Measurements from ENCODE around the gene FAM20A. TPM values are rescaled to one million over a fixed set of nuclear protein-coding genes. Genes with fewer than 3 reads are reported as not detected.

The FAM20A gene
- total and polyA plus RNA-seq, 9 of the 15 experiments (the other 6 are each of a cell fraction or from before 2014, with no cell fraction given): 0.07 TPM; not detected in 8

DNA sequence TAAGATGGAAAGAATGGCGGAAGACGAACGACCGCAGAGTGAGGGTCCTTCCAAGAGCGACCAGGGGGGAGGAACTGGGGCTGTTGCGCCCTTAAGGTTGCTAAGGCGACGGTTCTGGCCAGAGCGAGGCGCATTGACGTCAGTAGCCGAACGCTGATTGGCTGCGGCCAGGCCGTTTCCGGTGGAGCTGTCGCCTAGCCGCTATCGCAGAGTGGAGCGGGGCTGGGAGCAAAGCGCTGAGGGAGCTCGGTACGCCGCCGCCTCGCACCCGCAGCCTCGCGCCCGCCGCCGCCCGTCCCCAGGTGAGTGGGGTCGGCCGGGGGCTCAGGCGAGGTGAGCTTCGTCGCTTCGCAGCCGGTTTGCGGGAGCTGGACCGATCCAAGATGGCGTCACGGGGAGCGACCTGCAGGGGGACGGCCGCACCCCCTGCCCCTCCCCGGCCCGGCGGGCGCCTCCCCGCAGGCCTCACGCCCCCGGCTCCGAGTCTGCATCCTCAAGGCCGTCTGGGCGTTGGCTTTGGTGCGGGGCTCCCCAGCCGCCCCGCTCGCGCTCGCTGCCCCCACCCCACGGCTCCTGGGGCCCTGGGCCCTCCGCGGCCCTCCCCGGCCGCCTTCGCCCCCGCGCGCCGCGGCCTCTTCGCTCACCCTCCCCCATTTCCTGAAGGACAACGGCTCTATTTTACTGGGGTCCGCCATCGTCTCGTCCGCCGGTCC is 88.8 kb downstream of the FAM20A start, which contains the start of gene PRKAR1A (continued):
- TF ChIP-seq CBX2 (IDR thresholded peaks at IDR 0.05; ENCODE audit: insufficient read depth, low read length, poor library complexity, severe bottlenecking): no peak
- no peak for TF ChIP-seq RBM14 (IDR thresholded peaks at IDR 0.05; ENCODE audit: borderline replicate concordance, insufficient read depth, low read depth, low read length)
- TF ChIP-seq ZNF184 (CRISPR knock-in tag; IDR thresholded peaks at IDR 0.05): no peak
- no peak for TF ChIP-seq ZNF384 (IDR thresholded peaks at IDR 0.05; ENCODE audit: low read depth, low read length)
- TF ChIP-seq EGR1 (conservative IDR thresholded peaks at IDR 0.05): peak; percentile 79
- no peak for TF ChIP-seq ARID3B (CRISPR knock-in tag; IDR thresholded peaks at IDR 0.05; ENCODE audit: borderline replicate concordance)
- peak; percentile 48; the same call in 1 of the 2 replicates for TF ChIP-seq ARID4B (CRISPR knock-in tag; IDR thresholded peaks at IDR 0.05)
- no peak for TF ChIP-seq TEAD4 (IDR thresholded peaks at IDR 0.05; ENCODE audit: low read length)
- TF ChIP-seq TEAD4 (CRISPR knock-in tag; IDR thresholded peaks at IDR 0.05; ENCODE audit: borderline replicate concordance): no peak
- no peak for TF ChIP-seq SRSF9 (IDR thresholded peaks at IDR 0.05; ENCODE audit: borderline replicate concordance, low read depth, low read length)
- no peak for TF ChIP-seq MCM5 (IDR thresholded peaks at IDR 0.05; ENCODE audit: low read depth)
- 0 out of 2 replicates have a peak, but pooled peaks have one; percentile 72 for TF ChIP-seq ZBED1 (IDR thresholded peaks at IDR 0.05)
- TF ChIP-seq, protein P1, sequence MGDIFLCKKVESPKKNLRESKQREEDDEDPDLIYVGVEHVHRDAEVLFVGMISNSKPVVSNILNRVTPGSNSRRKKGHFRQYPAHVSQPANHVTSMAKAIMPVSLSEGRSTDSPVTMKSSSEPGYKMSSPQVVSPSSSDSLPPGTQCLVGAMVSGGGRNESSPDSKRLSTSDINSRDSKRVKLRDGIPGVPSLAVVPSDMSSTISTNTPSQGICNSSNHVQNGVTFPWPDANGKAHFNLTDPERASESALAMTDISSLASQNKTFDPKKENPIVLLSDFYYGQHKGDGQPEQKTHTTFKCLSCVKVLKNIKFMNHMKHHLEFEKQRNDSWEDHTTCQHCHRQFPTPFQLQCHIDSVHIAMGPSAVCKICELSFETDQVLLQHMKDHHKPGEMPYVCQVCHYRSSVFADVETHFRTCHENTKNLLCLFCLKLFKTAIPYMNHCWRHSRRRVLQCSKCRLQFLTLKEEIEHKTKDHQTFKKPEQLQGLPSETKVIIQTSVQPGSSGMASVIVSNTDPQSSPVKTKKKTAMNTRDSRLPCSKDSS (IDR thresholded peaks at IDR 0.05; ENCODE audit: low read depth, partially characterized antibody): no peak
- TF ChIP-seq ZNF589 (CRISPR knock-in tag; IDR thresholded peaks at IDR 0.05; ENCODE audit: low read depth): no peak
- TF ChIP-seq CHD1 (IDR thresholded peaks at IDR 0.05; ENCODE audit: low read length): no peak
- no peak for TF ChIP-seq CCAR2 (IDR thresholded peaks at IDR 0.05; ENCODE audit: low read depth, low read length)
- TF ChIP-seq ZNF232 (CRISPR knock-in tag; IDR thresholded peaks at IDR 0.05): no peak
- no peak for TF ChIP-seq ZNF583 (CRISPR knock-in tag; IDR thresholded peaks at IDR 0.05)
- no peak for TF ChIP-seq SIRT6 (IDR thresholded peaks at IDR 0.05; ENCODE audit: low read depth, low read length)
- TF ChIP-seq RB1 (IDR thresholded peaks at IDR 0.05; ENCODE audit: low read depth): peak; percentile 68
- no peak for TF ChIP-seq ZNF699 (CRISPR knock-in tag; IDR thresholded peaks at IDR 0.05; ENCODE audit: insufficient replicate concordance)
- no peak; a peak in 1 of 4 replicates for TF ChIP-seq RCOR1 (IDR thresholded peaks at IDR 0.05; ENCODE audit: borderline replicate concordance in 1 of 2, low read depth in 2 of 2, low read length in 2 of 2)

Measured in K562 (cell line).